Measurements from ENCODE around the gene CAPG.

GRCh38 chr2:85354286-85355072 lies 55.7 kb downstream of the CAPG start, which contains the start of the genes ELMOD3 and RETSAT:
- TF ChIP-seq CTCF (IDR thresholded peaks at IDR 0.05) = no peak
- peak; percentile 99 for TF ChIP-seq POLR2A (IDR thresholded peaks at IDR 0.05)

Measured in transverse colon (tissue), 3 donors.